GM18505 (cell line): ENCODE measurements around the gene CYB5B.

Experiments used
- ATAC-seq: cut with Tn5 transposase; IDR thresholded peaks from one replicate; pipeline ENCODE4 v1.9.1; 2021; ENCODE audit not compliant: unreplicated experiment
- POLR2A ChIP-seq: IDR thresholded peaks from 4 replicates; pipeline ENCODE4 v1.6.1; 2011; ENCODE audit warnings: borderline replicate concordance; ENCODE audit not compliant: insufficient read depth, insufficient read length; ENCODE audit errors: extremely low read depth

Gene CYB5B

GRCh38 chr16:69424053-69424934 lies at the start of gene CYB5B:
Gene CYB5B, plus strand, starts transcription at chr16:69424619. Its CDS starts 65 bp downstream, at chr16:69424684.
- ATAC-seq: peak; percentile 90
- TF ChIP-seq POLR2A: peak; percentile 95

- TF ChIP-seq POLR2A: no peak
- ATAC-seq: no peak
Observed at GRCh38 chr16:69376393-69377059, 47.9 kb upstream of the CYB5B start.

- no peak for TF ChIP-seq POLR2A
- no peak for ATAC-seq
Observed at GRCh38 chr16:69378036-69378435, 46.4 kb upstream of the CYB5B start.

- no peak for TF ChIP-seq POLR2A
Observed at GRCh38 chr16:69378760-69379159, 45.7 kb upstream of the CYB5B start.

GRCh38 chr16:69381231-69381630 lies 43.2 kb upstream of the CYB5B start:
- no peak for TF ChIP-seq POLR2A
- ATAC-seq: no peak

More at GRCh38 chr16:69378760-69379159, 45.7 kb upstream of the CYB5B start:
- no peak for ATAC-seq

GRCh38 chr16:69382421-69382820 lies 42.0 kb upstream of the CYB5B start:
- no peak for ATAC-seq

GRCh38 chr16:69384974-69385373 lies 39.4 kb upstream of the CYB5B start:
- no peak for TF ChIP-seq POLR2A
- no peak for ATAC-seq

More at GRCh38 chr16:69382421-69382820, 42.0 kb upstream of the CYB5B start:
- no peak for TF ChIP-seq POLR2A

- no peak for TF ChIP-seq POLR2A
- no peak for ATAC-seq
Observed at GRCh38 chr16:69386596-69386995, 37.8 kb upstream of the CYB5B start.

- no peak for ATAC-seq
- no peak for TF ChIP-seq POLR2A
Observed at GRCh38 chr16:69393898-69394849, 30.2 kb upstream of the CYB5B start.

- no peak for TF ChIP-seq POLR2A
- ATAC-seq: no peak
Observed at GRCh38 chr16:69395859-69396186, 28.6 kb upstream of the CYB5B start.

GRCh38 chr16:69396187-69397061 lies 28.0 kb upstream of the CYB5B start:
- no peak for TF ChIP-seq POLR2A
- ATAC-seq: no peak
